Astrocyte (in vitro differentiated cells and primary cell): Measurements from ENCODE around the gene RAD51B.

ENCODE experiments used
- CTCF ChIP-seq: IDR thresholded peaks from 2 replicates; pipeline ENCODE4 v1.5.1; 2011; ENCODE audit warnings: low read depth, mild to moderate bottlenecking, inconsistent platforms, low read length, moderate library complexity; ENCODE audit not compliant: insufficient read depth
- EZH2 ChIP-seq: IDR thresholded peaks from 2 replicates; pipeline ENCODE4 v1.6.1; 2012; ENCODE audit warnings: mild to moderate bottlenecking, low read length, inconsistent platforms; ENCODE audit not compliant: insufficient read depth

GRCh38 chr14:68297039-68297438 lies 477.5 kb downstream of the RAD51B start:
- TF ChIP-seq CTCF (no peak), EZH2 (no peak)
